GM19023 (cell line): ENCODE measurements around the gene CD55.
A peak's percentile ranks its signal among the peaks of the same experiment; 100 is the strongest.

Source experiments
- ATAC-seq: cut with Tn5 transposase; IDR thresholded peaks from one replicate; pipeline ENCODE4 v1.9.1; 2021; ENCODE audit warnings: mild to moderate bottlenecking, moderate library complexity; ENCODE audit not compliant: unreplicated experiment

CD55 gene, protein sequence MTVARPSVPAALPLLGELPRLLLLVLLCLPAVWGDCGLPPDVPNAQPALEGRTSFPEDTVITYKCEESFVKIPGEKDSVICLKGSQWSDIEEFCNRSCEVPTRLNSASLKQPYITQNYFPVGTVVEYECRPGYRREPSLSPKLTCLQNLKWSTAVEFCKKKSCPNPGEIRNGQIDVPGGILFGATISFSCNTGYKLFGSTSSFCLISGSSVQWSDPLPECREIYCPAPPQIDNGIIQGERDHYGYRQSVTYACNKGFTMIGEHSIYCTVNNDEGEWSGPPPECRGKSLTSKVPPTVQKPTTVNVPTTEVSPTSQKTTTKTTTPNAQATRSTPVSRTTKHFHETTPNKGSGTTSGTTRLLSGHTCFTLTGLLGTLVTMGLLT

DNA sequence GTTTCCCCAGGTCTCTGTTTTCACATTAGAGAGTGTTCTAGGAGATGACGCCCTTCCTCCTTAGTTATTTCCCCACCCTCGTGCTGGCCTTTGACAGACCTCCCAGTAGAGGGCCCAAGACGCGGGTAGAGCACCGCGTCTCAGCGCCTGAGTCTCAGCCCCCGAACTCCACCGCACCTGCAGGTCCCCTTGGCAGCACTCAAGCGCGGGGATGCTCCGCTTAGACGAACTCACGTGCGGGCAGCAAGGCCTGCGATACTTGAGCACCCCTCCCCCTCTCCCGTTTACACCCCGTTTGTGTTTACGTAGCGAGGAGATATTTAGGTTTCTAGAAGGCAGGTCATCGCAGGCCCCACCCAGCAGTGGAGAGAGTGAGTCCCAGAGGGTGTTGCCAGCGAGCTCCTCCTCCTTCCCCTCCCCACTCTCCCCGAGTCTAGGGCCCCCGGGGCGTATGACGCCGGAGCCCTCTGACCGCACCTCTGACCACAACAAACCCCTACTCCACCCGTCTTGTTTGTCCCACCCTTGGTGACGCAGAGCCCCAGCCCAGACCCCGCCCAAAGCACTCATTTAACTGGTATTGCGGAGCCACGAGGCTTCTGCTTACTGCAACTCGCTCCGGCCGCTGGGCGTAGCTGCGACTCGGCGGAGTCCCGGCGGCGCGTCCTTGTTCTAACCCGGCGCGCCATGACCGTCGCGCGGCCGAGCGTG, at the start of gene CD55:
TSS of gene CD55 (plus strand) at position 600 of the 711 bp plus-strand sequence. CDS start at position 688, 88 bp downstream.
- peak; percentile 95 for ATAC-seq

DNA sequence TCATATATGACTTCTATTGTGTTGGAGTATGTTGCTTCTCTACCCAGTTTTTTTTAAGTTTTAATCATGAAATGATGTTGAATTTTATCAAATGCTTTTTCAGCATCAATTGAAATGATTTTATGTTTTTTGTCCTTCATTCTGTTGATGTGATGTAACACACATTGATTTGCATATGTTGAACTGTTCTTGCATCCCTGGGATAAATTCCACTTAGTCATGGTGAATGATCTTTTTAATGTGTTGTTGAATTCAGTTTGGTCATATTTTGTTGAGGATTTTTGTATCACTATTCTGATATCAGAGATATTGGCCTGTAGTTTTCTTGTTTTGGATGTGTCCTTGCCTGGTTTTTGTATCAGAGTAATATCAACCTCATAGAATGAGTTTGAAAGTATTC, 46.6 kb upstream of the CD55 start:
- ATAC-seq, result no peak

DNA sequence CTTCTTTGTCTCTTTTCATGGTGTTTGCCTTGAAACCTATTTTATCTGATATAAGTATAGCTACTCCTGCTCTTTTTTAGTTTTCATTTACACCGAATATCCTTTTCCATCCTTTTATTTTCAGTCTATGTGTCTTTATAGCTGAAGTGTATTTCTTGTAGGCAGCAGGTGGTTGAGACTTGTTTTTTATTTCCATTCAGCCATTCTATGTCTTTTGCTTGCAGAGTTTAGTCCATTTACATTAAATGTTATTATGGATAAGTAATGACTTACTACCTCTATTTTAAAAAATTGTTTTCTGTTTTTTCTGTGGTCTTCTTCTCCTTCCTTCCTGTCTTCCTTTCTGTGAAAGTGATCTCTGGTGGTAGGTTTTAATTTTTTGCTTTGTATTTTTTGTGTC, 45.0 kb upstream of the CD55 start:
- no peak for ATAC-seq

DNA sequence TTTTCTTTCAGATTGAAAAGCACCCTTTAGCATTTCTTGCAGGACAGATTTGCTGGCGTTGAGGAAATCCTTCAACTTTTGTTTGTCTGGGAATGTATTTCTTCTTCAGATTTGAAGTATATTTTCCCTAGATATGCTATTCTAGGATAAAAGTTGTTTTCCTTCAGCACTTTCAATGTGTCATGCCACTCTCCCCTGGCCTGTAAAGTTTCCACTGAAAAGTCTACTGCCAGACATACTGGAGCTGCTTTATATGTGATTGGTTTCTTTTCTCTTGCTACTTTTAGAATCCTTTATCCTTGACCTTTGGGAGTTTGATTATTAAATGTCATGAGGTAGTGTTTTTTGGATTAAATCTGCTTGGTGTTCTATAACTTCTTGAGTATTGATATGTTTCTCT, 44.2 kb upstream of the CD55 start:
- ATAC-seq, result no peak

DNA sequence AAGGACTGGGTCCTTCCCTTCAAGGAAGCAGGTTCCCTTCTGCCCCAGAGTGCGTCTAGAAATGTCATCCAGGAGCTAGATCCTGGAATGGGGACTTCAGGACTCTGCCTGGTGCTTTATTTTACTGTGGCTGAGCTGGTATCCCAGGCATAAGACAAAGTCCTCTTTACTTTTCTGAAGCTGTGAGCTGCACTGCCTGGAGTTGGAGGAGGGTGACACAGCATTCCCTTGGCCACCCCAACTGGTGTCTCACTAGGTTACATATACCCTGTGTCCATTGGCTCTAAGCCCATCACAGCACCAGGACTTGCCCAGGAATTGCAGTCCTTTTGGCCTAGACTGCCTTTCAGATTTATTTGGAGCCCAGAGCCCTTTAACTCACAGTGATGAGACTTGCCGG, 41.8 kb upstream of the CD55 start:
- no peak for ATAC-seq

DNA sequence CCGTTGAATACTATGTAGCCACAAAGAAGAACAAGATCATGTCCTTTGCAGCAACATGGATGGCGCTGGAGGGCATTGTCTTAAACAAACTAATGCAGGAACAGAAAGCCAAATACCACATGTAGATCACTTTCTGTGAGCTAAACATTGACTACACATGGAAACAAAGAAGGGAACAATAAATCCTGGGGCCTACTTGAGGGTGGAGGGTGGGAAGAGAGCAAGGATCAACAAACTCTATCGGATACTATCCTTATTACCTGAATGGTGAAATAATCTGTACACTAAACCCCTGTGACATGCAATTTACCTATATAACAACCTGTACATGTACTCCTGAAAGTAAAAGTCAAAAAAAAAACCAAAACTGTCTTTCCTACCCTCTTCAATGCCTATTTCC, 40.8 kb upstream of the CD55 start:
- no peak for ATAC-seq

DNA sequence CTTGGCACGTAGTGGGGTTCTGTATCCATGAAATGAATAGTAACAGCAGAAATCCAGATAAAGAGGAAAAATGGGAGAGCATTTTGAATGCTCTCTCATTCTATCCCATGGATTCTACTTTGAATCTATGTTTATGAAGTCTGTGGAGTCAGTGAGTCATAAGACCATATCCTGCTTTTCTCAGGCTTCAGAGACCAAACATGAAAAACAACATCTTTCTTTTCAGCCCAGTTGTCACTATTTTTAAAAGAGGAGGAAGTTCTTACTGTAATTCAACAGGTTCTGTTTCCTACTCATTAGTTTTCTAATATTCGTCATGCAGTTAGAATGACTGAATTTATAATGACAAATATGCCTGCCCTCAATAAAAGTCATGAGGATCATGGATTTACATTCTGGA, 39.4 kb upstream of the CD55 start:
- no peak for ATAC-seq

DNA sequence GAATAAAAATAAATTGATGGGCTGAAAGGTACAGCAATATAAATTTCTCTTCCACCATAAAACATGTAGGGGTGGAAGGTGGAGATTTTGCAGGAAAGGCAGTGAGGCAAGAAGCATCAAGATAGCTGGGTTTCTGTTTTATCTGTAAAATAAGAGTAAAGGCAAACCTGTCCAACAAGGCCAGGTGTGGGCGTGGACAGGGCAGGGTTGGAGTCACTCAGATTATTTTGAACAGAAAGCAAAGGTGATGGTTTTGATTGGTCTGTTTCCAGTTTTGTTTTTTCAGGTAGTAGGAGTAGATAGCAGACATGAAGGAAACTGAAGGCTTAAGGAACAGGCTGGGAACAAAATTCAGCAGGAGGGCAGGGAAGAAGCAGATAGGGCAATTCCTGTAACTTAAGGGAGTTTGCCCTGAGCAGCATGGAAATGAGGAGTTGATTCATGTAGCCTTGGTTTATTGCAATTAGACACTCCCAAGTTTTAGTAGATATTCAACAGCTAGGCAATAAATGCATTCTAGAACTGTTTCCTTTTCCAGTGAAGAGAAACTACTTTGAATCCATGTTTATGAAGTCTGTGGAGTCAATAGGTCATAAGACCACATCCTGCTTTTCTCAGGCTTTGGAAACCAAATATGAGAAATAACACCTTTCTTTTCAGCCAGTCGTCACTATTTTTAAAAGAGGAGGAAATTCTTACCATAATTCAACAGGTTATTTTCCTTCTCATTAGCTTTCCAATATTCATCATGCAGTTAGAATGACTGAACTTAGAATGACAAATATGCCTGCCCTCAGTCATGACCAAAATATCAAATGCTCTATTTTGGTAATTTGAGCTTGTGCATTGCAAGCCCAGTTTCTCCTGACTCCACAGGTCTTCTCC, 38.7 kb upstream of the CD55 start:
- ATAC-seq, result no peak

DNA sequence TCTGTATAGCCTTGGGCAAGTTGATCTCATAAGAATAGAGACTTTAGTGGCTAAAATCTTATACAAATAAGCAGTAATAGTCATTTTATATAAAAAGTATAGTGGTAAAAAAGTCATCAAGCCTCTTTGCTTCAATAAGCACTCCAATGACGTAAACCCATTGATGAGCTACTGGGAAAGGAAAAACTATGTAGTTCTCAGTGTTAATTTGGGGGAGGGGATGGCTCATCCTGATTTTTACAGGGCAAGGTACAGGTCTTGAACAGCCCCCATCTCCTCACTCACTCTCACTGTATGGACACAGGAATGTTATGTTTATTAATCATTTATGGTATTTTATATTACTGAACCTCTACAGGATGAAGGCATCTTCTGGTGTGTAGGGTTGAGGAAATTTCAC, 38.1 kb upstream of the CD55 start:
- no peak for ATAC-seq

DNA sequence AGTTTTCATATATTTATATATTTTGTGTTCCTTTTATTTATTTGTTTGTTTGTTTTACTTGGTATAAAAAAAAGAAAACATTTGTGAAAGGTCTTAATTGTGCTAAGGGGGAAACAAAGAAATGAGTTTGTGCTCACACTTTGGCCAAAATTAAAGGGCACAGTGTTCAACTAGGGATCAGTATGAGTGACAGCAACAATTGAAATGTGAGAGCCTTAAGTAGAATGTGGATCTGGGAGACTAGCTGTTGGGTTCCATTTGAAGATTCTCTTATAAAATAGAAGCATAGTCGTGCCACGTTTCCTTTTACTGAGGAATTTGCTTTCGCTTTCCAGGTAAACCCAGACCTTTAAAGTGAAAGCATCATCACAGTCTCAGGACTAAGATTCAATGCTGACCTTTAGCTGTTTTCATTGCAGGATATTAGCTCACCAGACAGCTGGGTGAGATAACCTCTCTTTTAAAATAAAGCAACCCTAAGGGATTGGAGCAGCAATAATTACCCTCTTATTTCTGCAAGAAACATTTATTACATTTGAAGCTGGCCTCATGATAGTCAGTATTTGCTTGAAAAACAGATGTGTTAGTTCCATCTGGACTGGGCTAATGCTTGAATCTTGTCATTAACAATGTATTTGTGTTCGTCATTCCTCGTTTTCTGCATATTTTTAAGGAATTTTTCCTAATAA, 37.1 kb upstream of the CD55 start:
- ATAC-seq, result no peak

DNA sequence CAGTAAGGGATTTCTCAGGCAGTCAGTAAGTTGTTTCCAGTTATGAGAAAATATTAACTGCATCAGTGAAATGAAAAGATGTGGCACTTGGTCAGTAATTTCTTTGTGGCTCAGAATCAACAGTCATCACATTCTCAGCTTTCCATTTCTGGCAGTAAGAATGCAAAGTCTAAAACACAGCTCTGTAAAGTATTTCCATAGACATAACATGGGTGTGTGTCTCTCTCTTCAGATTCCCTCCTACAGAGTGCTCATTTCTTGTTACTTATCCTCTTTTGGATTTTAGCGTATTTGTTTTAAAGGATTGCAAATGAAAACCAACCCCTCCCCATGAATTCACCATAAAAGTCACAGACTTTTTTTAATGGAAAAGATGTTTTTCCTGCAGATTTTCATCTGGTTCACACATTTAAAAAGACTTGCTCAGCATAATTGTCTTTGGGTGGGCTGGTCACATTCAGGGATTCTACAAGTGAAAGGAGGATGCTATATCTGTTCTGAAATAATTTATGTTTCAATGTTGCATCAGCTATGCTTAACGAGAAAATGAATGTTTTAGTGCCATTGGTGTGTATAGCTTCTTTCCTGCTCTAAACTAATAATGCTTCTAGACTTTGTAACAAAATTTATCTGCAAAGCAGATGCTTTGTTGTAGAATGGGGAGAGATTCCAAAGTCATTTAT, 34.6 kb upstream of the CD55 start:
- ATAC-seq, result no peak

DNA sequence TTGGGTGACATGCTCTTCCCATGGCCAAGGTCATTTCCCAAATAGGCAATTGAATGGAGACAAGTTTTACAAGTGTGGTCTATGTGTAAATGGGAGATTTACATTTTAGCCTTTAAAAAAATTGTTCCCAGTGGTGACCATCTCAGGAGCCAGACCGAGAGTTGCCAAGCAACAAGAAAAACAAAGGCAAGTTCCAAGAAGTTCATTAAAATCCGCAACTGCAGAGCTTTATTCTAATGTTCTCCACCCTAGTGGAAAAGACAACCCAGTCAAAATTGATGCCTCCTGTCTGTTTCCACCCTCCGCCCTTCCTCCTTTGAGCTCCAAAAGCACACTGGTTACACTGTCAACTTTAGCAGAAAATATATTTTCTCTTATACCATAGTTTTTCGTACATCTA, 33.2 kb upstream of the CD55 start:
- ATAC-seq, result no peak

DNA sequence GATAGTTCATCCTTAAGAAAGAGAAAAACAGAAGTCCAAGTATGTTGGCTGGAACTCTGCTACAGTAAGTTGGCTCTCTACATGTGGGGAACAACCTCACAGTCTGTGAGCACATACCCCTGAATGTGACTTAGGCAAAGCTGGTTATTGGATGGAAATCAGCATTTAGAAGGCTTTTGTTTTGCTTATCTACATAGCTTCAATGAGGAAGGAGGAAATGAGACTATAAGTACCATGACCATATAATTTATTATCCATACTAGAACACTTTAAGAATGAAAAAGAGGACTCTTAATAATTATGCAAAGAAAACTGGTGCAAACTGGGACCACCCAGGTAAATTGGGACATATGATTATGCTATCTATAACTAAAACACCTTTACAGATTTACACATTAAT, 31.7 kb upstream of the CD55 start:
- no peak for ATAC-seq

DNA sequence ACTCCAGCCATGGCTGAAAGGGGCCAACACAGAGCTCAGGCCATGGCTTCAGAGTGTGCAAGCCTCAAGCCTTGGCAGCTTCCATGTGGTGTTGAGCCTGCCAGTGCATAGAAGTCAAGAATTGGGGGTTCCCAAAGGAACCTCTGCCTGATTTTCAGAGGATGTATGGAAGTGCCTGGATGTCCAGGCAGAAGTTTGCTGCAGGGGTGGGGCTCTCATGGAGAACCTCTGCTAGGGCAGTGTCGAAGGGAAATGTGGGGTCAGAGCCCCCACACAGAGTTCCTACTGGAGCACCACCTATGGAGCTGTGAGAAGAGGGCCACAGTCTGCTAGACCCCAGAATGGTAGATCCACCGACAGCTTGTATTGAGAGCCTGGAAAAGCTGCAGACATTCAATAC, 29.8 kb upstream of the CD55 start:
- no peak for ATAC-seq

DNA sequence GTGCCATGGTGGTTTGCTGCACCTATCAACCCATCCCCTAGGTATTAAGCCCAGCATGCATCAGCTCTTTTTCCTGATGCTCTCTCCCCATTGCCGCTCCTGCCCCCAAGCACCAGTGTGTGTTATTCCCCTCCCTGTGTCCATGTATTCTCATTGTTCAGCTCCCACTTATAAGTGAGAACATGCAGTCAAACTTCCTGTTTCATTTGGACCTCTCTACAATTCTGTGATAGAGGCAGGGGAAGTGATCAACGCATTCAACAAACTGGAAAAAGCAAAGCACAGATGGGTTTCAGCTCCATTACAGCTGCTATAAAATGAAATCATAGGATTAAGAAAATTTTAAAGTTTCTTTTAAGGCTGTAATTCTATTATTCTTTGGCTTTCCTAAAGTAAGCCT, 23.3 kb upstream of the CD55 start:
- ATAC-seq, result no peak

DNA sequence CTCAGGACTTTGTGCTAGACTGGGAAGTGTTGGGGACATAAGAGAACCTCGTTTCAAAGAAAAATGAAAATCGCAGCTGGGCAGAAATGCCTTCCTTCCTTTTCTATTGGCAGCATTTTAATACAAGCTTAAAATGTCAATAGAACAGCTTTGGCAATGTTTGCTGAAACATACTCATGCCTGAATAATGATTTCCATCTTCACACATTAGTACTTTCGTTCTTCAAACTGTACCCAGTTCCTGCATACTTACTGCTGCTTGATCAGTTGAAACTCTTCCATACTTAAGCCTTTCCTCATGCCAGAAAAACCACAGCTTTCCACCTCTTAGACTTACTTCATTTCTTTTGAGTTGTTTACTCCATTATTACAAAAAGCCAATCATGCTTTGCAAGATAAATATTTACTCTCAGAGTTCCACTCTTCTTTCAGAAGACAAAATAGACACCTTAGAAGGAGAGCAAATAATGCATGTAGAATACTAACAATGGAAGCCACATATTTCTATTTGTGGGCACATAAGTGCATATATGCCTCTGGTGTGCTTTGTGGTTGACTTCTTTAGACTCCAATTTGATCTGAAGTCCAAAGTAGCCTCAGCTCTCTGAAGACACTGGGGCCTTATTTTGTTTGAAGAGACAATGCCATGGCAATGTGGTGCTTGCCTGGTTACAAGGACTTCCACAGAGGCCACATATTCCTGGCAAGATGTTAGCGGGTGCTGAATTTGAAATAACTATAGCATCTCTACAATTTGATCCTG, 22.7 kb upstream of the CD55 start:
- ATAC-seq, result no peak

DNA sequence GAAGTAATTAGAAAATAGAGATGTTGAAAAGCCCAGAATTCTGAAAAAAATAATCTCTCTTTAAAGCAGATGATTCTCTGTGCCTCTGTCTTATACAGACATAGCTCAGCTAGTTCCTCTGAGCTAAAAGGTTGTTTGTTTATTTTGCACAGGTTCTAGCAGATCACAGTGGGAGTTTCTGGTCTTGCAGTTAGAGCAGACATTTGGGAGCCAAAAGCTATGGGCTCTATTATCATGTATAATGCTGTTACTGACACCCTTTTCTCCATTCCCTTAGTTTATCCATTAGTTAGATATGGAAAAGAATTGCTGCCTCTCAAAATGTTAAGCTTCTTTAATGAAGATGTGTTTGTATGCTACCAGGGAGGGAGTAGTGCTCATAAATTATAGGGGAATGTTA, 20.5 kb upstream of the CD55 start:
- ATAC-seq, result no peak

DNA sequence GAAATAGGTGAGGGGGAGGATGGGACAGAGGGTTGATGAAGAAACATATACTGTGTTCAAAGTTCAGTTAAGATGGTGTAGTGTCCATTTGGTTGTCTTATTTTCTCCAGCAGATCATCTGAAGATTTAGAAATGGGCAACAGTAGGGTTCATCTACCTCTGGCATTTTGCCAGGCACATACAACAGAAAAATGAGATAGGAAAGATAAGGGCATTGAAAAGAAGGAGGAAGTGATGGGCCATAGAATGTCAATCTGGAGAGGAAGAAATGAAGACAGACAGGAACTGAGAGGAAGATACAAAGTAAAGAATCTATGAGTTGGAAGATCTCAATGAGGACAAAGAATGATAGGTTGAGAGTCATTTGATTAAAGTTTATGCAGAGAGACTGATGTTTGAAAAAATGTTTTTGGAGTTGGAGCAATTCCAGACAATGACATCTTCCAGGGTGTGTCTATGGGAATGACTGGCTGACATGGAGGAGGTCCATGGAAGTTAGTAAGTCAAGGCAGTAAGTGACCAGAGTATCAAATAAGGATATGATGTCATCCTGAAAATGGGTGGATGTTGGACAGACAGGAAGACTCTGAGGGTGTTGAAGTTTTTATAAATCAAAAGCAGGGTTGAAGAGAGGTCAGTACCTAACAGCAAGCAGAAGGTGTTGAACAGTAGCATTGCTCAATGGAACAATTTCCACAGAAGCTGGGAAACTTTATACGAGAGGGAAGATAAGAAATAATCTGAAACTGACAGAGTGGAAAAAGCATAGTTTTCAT, 18.7 kb upstream of the CD55 start:
- ATAC-seq, result no peak
